HepG2 (cell line): Measurements from ENCODE around the gene C1QTNF12.

Experiments
- BHLHE40 ChIP-seq: IDR thresholded peaks from 2 replicates; pipeline ENCODE4 v1.6.1; 2011; ENCODE audit warnings: low read length, improper control_type of control experiment
- ELF4 ChIP-seq: sonication (generic); formaldehyde crosslinking; IDR thresholded peaks from 2 replicates; pipeline ENCODE4 v1.5.0; 2020; ENCODE audit warnings: missing genetic modification reagents, mild to moderate bottlenecking, moderate library complexity, borderline replicate concordance
- FOXP1 ChIP-seq, 2 experiments: fragments of 450-650 bp in 1 of 2; IDR thresholded peaks; 2 replicates each; pipeline ENCODE4 v1.6.1; 2017 to 2018; ENCODE audit warnings: antibody characterized with exemption in 1 of 2
- HNRNPL ChIP-seq: fragments of 200-400 bp; formaldehyde crosslinking; IDR thresholded peaks from 2 replicates; pipeline ENCODE4 v1.6.1; 2017; ENCODE audit warnings: mild to moderate bottlenecking, low read depth, low read length
- TAF1 ChIP-seq: sonication (generic); formaldehyde crosslinking; IDR thresholded peaks from 2 replicates; pipeline ENCODE4 v1.4.0; 2020; ENCODE audit warnings: missing genetic modification reagents
- ZFP36L2 ChIP-seq: sonication (generic); formaldehyde crosslinking; IDR thresholded peaks from 2 replicates; pipeline ENCODE4 v1.4.0; 2020; ENCODE audit warnings: missing genetic modification reagents
- ZKSCAN8 ChIP-seq: IDR thresholded peaks from 2 replicates; pipeline ENCODE4 v1.6.1; 2016; ENCODE audit warnings: borderline replicate concordance, missing genetic modification reagents, missing compliant biosample characterization
- ZNF180 ChIP-seq: sonication (generic); formaldehyde crosslinking; IDR thresholded peaks from 2 replicates; pipeline ENCODE4 v1.4.0; 2020; ENCODE audit warnings: low read depth, missing genetic modification reagents, borderline replicate concordance
- ZNF274 ChIP-seq: sonication (generic); formaldehyde crosslinking; IDR thresholded peaks from 2 replicates; pipeline ENCODE4 v1.5.1; 2020; ENCODE audit warnings: mild to moderate bottlenecking, missing genetic modification reagents
- TF ChIP-seq, protein P1 (sequence below): sonication (generic); formaldehyde crosslinking; IDR thresholded peaks from 2 replicates; pipeline ENCODE4 v1.4.0; 2020; ENCODE audit warnings: missing genetic modification reagents, borderline replicate concordance

DNA sequence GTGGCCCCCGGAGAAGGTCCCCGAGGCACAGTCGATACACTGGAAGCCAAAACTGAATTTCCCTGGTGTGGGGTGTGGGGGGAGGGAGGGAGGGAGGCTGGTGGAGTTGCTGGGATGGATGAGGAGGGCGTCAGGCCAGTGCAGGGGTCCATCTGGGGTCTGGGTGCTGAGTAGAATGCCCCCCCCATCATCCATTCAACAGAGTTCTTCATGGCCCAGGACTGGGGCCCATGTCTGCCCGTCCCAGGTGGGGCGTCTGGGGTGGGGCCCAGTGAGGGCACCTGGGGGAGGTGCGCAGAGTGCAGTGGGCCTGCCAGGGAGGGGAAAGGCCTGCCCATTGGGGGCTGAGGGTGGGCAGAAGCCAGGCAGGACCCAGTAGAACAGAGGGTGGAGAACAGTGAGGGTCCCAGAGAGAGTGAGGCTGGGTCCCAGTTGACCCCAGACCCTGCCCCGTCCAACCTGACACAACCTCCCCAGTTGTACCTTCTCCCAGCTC, 42.0 kb downstream of the C1QTNF12 start:
- TF ChIP-seq, protein P1, sequence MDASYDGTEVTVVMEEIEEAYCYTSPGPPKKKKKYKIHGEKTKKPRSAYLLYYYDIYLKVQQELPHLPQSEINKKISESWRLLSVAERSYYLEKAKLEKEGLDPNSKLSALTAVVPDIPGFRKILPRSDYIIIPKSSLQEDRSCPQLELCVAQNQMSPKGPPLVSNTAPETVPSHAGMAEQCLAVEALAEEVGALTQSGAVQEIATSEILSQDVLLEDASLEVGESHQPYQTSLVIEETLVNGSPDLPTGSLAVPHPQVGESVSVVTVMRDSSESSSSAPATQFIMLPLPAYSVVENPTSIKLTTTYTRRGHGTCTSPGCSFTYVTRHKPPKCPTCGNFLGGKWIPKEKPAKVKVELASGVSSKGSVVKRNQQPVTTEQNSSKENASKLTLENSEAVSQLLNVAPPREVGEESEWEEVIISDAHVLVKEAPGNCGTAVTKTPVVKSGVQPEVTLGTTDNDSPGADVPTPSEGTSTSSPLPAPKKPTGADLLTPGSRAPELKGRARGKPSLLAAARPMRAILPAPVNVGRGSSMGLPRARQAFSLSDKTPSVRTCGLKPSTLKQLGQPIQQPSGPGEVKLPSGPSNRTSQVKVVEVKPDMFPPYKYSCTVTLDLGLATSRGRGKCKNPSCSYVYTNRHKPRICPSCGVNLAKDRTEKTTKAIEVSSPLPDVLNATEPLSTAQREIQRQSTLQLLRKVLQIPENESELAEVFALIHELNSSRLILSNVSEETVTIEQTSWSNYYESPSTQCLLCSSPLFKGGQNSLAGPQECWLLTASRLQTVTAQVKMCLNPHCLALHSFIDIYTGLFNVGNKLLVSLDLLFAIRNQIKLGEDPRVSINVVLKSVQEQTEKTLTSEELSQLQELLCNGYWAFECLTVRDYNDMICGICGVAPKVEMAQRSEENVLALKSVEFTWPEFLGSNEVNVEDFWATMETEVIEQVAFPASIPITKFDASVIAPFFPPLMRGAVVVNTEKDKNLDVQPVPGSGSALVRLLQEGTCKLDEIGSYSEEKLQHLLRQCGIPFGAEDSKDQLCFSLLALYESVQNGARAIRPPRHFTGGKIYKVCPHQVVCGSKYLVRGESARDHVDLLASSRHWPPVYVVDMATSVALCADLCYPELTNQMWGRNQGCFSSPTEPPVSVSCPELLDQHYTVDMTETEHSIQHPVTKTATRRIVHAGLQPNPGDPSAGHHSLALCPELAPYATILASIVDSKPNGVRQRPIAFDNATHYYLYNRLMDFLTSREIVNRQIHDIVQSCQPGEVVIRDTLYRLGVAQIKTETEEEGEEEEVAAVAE (CRISPR knock-in tag) = no peak
- no peak for TF ChIP-seq FOXP1 (IDR thresholded peaks at IDR 0.05)
- TF ChIP-seq FOXP1 (CRISPR knock-in tag; IDR thresholded peaks at IDR 0.05) = no peak
- TF ChIP-seq ZKSCAN8 (CRISPR knock-in tag) = no peak
- no peak for TF ChIP-seq HNRNPL
- TF ChIP-seq ELF4 (CRISPR knock-in tag) = no peak
- TF ChIP-seq ZNF274 (CRISPR knock-in tag) = no peak
- no peak for TF ChIP-seq ZFP36L2
- no peak for TF ChIP-seq ZNF180 (CRISPR knock-in tag)
- no peak for TF ChIP-seq BHLHE40
- TF ChIP-seq TAF1 (CRISPR knock-in tag) = no peak
